Astrocyte (in vitro differentiated cells and primary cell): Measurements from ENCODE around the gene FBXO8. TPM values are rescaled to one million over a fixed set of nuclear protein-coding genes. Genes with fewer than 3 reads are reported as not detected.

Source experiments
- DNase-seq: peaks from one replicate; pipeline ENCODE4 v3.0.0-alpha.2; 2010; ENCODE audit warnings: low read depth
- FAIRE-seq: peaks from 2 replicates; lab custom pipeline; 2011; peaks lifted over from hg19 to GRCh38; lab: Jason Lieb, UNC
- H2AFZ ChIP-seq: 2 replicates; pipeline ENCODE4 v1.6.0; 2012; ENCODE audit warnings: low read depth, low read length, inconsistent platforms
- H3K27ac ChIP-seq: 2 replicates; pipeline ENCODE4 v1.5.1; 2011; ENCODE audit warnings: low read depth, low read length, inconsistent platforms
- H3K27me3 ChIP-seq: 2 replicates; pipeline ENCODE4 v1.6.0; 2011; ENCODE audit warnings: low read length, inconsistent platforms; ENCODE audit not compliant: insufficient read depth
- H3K36me3 ChIP-seq: 2 replicates; pipeline ENCODE4 v1.5.1; 2011; ENCODE audit warnings: low read length, inconsistent platforms; ENCODE audit not compliant: insufficient read depth
- H3K4me1 ChIP-seq: 2 replicates; pipeline ENCODE4 v1.5.1; 2011; ENCODE audit warnings: low read length, inconsistent platforms; ENCODE audit not compliant: insufficient read depth
- H3K4me2 ChIP-seq: 2 replicates; pipeline ENCODE4 v1.6.0; 2012; ENCODE audit warnings: low read length, inconsistent platforms
- H3K4me3 ChIP-seq: 2 replicates; pipeline ENCODE4 v1.5.1; 2011; ENCODE audit warnings: low read depth, mild to moderate bottlenecking, low read length, inconsistent platforms; ENCODE audit not compliant: insufficient read depth
- H3K79me2 ChIP-seq: 2 replicates; pipeline ENCODE4 v1.6.0; 2012; ENCODE audit warnings: mild to moderate bottlenecking, low read length, inconsistent platforms; ENCODE audit not compliant: insufficient read depth
- H3K9ac ChIP-seq: 2 replicates; pipeline ENCODE4 v1.6.0; 2012; ENCODE audit warnings: mild to moderate bottlenecking, low read length, inconsistent platforms
- H3K9me3 ChIP-seq: 2 replicates; pipeline ENCODE4 v1.5.1; 2012; ENCODE audit warnings: low read depth, mild to moderate bottlenecking, low read length, inconsistent platforms; ENCODE audit not compliant: insufficient read depth
- H4K20me1 ChIP-seq: 2 replicates; pipeline ENCODE4 v1.6.0; 2012; ENCODE audit warnings: low read length, inconsistent platforms; ENCODE audit not compliant: insufficient read depth
- H3K27ac Mint-ChIP-seq: one replicate; pipeline ENCODE4 v1.8.0; 2021; ENCODE audit warnings: mild to moderate bottlenecking, mixed read lengths; ENCODE audit not compliant: unreplicated experiment
- H3K27me3 Mint-ChIP-seq: one replicate; pipeline ENCODE4 v1.8.0; 2021; ENCODE audit warnings: low read depth, mixed read lengths; ENCODE audit not compliant: unreplicated experiment
- H3K36me3 Mint-ChIP-seq: one replicate; pipeline ENCODE4 v1.8.0; 2021; ENCODE audit warnings: low read depth, mixed read lengths; ENCODE audit not compliant: unreplicated experiment
- H3K4me1 Mint-ChIP-seq: one replicate; pipeline ENCODE4 v1.8.0; 2021; ENCODE audit warnings: low read depth, mixed read lengths; ENCODE audit not compliant: unreplicated experiment
- H3K4me3 Mint-ChIP-seq: one replicate; pipeline ENCODE4 v1.8.0; 2021; ENCODE audit warnings: mild to moderate bottlenecking, moderate library complexity, mixed read lengths; ENCODE audit not compliant: unreplicated experiment
- H3K9me3 Mint-ChIP-seq: one replicate; pipeline ENCODE4 v1.8.0; 2021; ENCODE audit warnings: mild to moderate bottlenecking, mixed read lengths; ENCODE audit not compliant: unreplicated experiment
- EZH2 ChIP-seq: IDR thresholded peaks from 2 replicates; pipeline ENCODE4 v1.6.1; 2012; ENCODE audit warnings: mild to moderate bottlenecking, low read length, inconsistent platforms; ENCODE audit not compliant: insufficient read depth
- total RNA-seq: library from RNA; stranded (reverse); gene quantifications from 2 replicates; pipeline ENCODE4 v1.2.1, GENCODE V29; 2021
- TF ChIP-seq, protein P1 (sequence below): IDR thresholded peaks from 2 replicates; pipeline ENCODE4 v1.5.1; 2011; ENCODE audit warnings: low read depth, mild to moderate bottlenecking, inconsistent platforms, low read length, moderate library complexity; ENCODE audit not compliant: insufficient read depth

FBXO8 gene
- total RNA-seq, 1 donor from 2014 or later: 13.1 TPM

DNA sequence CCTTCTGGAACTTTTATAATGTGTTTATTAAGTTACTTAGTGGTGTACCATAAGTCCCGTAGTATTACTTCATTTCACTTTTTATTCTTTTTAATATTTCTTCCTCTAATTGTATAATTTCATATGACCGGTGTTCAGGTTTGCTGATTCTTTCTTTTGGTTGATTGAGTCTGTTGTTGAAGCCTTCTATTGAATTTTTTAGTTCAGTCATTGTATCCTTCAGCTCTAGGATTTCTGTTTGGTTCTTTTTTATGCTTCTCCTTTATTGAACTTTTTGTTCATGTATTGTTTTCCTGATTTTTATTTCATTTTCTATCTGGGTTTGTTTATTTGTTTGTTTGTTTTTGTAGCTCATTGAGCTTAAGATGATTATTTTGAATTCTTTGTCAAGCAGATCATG lies 9.0 kb upstream of the FBXO8 start:
- Histone ChIP-seq H4K20me1 (no peaks in the 10 kb centered on the region), H2AFZ (no peak overlapping the region), H3K9me3 (no peaks in the 10 kb centered on the region), H3K9ac (no peak overlapping the region), H3K27me3 (no peaks in the 10 kb centered on the region), H3K4me3 (no peak overlapping the region), H3K27ac (no peak overlapping the region), H3K4me1 (no peaks in the 10 kb centered on the region), H3K36me3 (no peaks in the 10 kb centered on the region), H3K4me2 (no peak overlapping the region), H3K79me2 (peaks cover 20% of the 10 kb centered on the region)
- FAIRE-seq (no peak), DNase-seq (no peak)
- TF ChIP-seq, protein P1, sequence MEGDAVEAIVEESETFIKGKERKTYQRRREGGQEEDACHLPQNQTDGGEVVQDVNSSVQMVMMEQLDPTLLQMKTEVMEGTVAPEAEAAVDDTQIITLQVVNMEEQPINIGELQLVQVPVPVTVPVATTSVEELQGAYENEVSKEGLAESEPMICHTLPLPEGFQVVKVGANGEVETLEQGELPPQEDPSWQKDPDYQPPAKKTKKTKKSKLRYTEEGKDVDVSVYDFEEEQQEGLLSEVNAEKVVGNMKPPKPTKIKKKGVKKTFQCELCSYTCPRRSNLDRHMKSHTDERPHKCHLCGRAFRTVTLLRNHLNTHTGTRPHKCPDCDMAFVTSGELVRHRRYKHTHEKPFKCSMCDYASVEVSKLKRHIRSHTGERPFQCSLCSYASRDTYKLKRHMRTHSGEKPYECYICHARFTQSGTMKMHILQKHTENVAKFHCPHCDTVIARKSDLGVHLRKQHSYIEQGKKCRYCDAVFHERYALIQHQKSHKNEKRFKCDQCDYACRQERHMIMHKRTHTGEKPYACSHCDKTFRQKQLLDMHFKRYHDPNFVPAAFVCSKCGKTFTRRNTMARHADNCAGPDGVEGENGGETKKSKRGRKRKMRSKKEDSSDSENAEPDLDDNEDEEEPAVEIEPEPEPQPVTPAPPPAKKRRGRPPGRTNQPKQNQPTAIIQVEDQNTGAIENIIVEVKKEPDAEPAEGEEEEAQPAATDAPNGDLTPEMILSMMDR: no peak
- TF ChIP-seq EZH2: no peak
- Mint-ChIP-seq H3K27me3 (no peaks in the 10 kb centered on the region), H3K4me3 (no peak overlapping the region), H3K9me3 (peaks cover 18% of the 10 kb centered on the region), H3K4me1 (no peaks in the 10 kb centered on the region), H3K27ac (no peak overlapping the region), H3K36me3 (peaks cover 14% of the 10 kb centered on the region)

DNA sequence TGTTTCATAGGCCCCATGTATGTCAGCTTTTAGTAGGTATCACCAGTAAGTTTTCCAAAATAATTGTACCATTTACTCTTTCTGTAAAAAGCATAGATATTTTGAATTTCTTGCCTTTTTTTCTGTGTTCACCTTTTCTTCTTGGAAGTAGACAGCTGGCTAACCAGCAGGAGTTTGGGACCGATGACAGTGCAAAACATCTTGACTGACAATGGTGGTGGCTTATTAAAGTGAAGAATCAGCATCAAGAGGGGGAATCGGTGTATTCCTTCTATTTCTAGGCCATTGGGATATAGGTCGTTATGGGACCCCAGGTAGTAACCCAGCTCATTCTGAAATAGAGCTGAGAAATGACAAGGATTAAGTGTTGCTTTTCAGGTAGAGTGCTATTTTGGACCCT lies 3.4 kb upstream of the FBXO8 start:
- no peaks in the 10 kb centered on the region for H3K4me1 ChIP-seq
- no peak overlapping the region for H3K4me3 ChIP-seq
- H3K27me3 ChIP-seq: no peaks in the 10 kb centered on the region
- H3K9me3 ChIP-seq: no peaks in the 10 kb centered on the region
- no peak overlapping the region for H3K4me3 Mint-ChIP-seq
- FAIRE-seq (no peak), DNase-seq (no peak)
- peaks cover 2% of the 10 kb centered on the region for H3K36me3 Mint-ChIP-seq
- no peaks in the 10 kb centered on the region for H3K36me3 ChIP-seq
- no peak for TF ChIP-seq EZH2
- TF ChIP-seq, protein P1: no peak
- H3K27ac ChIP-seq: no peak overlapping the region
- H3K27me3 Mint-ChIP-seq: no peaks in the 10 kb centered on the region
- H3K9me3 Mint-ChIP-seq: peaks cover 2% of the 10 kb centered on the region
- H4K20me1 ChIP-seq: no peaks in the 10 kb centered on the region
- no peak overlapping the region for H3K27ac Mint-ChIP-seq
- no peak overlapping the region for H3K9ac ChIP-seq
- peaks cover 9% of the 10 kb centered on the region for H3K4me1 Mint-ChIP-seq
- no peak overlapping the region for H2AFZ ChIP-seq
- no peak overlapping the region for H3K4me2 ChIP-seq
- H3K79me2 ChIP-seq: peaks cover 45% of the 10 kb centered on the region

DNA sequence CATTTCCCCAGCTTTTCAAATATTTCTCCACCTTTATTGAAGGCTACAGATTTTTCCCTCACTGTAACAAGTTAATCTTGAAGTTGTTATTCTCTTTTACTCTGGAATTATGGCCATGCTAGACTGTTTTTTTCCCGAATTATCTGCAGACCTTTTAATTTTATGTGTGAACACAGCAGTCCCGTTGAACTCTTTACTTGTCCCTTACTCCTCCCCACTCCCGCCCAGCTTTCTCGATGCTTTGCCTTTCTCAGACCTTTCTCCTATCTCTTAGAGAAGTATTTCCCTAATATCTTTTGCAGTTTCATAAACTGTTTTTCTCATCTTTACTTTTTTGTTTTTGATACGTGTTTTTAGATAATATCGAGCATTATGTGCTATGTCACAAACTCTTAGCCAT lies 1.0 kb upstream of the FBXO8 start:
- Mint-ChIP-seq H3K4me3 (peak overlapping the region; percentile 97), H3K9me3 (no peaks in the 10 kb centered on the region), H3K4me1 (peaks cover 9% of the 10 kb centered on the region), H3K36me3 (peaks cover 2% of the 10 kb centered on the region), H3K27me3 (no peaks in the 10 kb centered on the region), H3K27ac (peak overlapping the region; percentile 92)
- Histone ChIP-seq H3K9me3 (no peaks in the 10 kb centered on the region), H4K20me1 (no peaks in the 10 kb centered on the region), H3K27me3 (no peaks in the 10 kb centered on the region), H3K4me2 (peak overlapping the region; percentile 86), H3K4me1 (no peaks in the 10 kb centered on the region), H3K4me3 (peak overlapping the region; percentile 98), H3K9ac (peak overlapping the region; percentile 97), H2AFZ (peak overlapping the region; percentile 98), H3K27ac (peak overlapping the region; percentile 99), H3K79me2 (peaks cover 59% of the 10 kb centered on the region), H3K36me3 (no peaks in the 10 kb centered on the region)
- FAIRE-seq (peak; percentile 47), DNase-seq (no peak)
- TF ChIP-seq, protein P1: no peak
- TF ChIP-seq EZH2: no peak
